ENCODE results near the gene SNCB. TPM values are rescaled to one million over a fixed set of nuclear protein-coding genes. Genes with fewer than 3 reads are reported as not detected.

SNCB gene
- total and polyA plus RNA-seq, 7 experiments from 2014 or later, result not detected

- DNase-seq, result no peak
- Mint-ChIP-seq H3K4me1 (peaks cover 11 to 19% (median 16%) of the 10 kb centered on the region in 7 donors), H3K27ac (peak overlapping the region in 1 of 9 donors; percentile 62), H3K27me3 (peaks cover 0 to 3% (median 0%) of the 10 kb centered on the region in 5 donors), H3K4me3 (peak overlapping the region in 1 of 10 donors; percentile 53), H3K36me3 (peaks cover 0 to under 1% (median 0%) of the 10 kb centered on the region in 5 donors), H3K9me3 (no peaks in the 10 kb centered on the region)
- Histone ChIP-seq H3K4me1 (ENCODE audit: control insufficient read depth in 2 of 2, insufficient read depth in 2 of 2, low read length in 2 of 2) (peaks cover 12 to 14% of the 10 kb centered on the region in 2 donors), H3K4me3 (ENCODE audit: low read length) (no peak overlapping the region), H3K27me3 (ENCODE audit: control insufficient read depth in 2 of 2, insufficient read depth in 2 of 2, low read length in 2 of 2) (no peaks in the 10 kb centered on the region), H3K9me3 (ENCODE audit: control insufficient read depth in 2 of 3, low read length in 3 of 3) (no peaks in the 10 kb centered on the region), H3K27ac (ENCODE audit: low read depth, low read length) (no peak overlapping the region), H3K36me3 (ENCODE audit: control insufficient read depth in 2 of 3, insufficient read depth in 3 of 3, low read length in 3 of 3) (no peaks in the 10 kb centered on the region)
- intact Hi-C loops (cut with micrococcal nuclease), result loop anchor here (10.0 kb wide), 3 partner anchors 671 to 1119 kb away; partner anchors contain the start of genes MXD3 (in 1 of the 2) and TMED9 (in 1 of the 2)
- ATAC-seq, result no peak
- ChIA-PET POLR2A (no interaction called here), CTCF (interaction anchor here (0.6 to 0.9 kb wide), 2 partner anchors 17 kb away, joined by 3 to 4 read pairs; no protein-coding TSS in a partner anchor)
These were observed 13.3 kb upstream of the SNCB start for GRCh38 chr5:176643491-176644219.

- Histone ChIP-seq H3K27ac (ENCODE audit: low read depth, low read length) (no peak overlapping the region), H3K27me3 (ENCODE audit: control insufficient read depth in 2 of 2, insufficient read depth in 2 of 2, low read length in 2 of 2) (no peaks in the 10 kb centered on the region), H3K9me3 (ENCODE audit: control insufficient read depth in 2 of 3, low read length in 3 of 3) (no peaks in the 10 kb centered on the region), H3K4me3 (ENCODE audit: low read length) (no peak overlapping the region), H3K4me1 (ENCODE audit: control insufficient read depth in 2 of 2, insufficient read depth in 2 of 2, low read length in 2 of 2) (peaks cover 5 to 7% of the 10 kb centered on the region in 2 donors), H3K36me3 (ENCODE audit: control insufficient read depth in 2 of 3, insufficient read depth in 3 of 3, low read length in 3 of 3) (no peaks in the 10 kb centered on the region)
- Mint-ChIP-seq H3K36me3 (no peaks in the 10 kb centered on the region), H3K4me3 (no peak overlapping the region), H3K9me3 (peaks cover 0 to under 1% (median 0%) of the 10 kb centered on the region in 11 donors), H3K4me1 (peaks cover 7 to 13% (median 11%) of the 10 kb centered on the region in 7 donors), H3K27ac (no peak overlapping the region), H3K27me3 (peaks cover 0 to 8% (median 0%) of the 10 kb centered on the region in 5 donors)
- intact Hi-C loops (cut with micrococcal nuclease), result loop anchor here (10.0 kb wide), 3 partner anchors 672 to 1118 kb away; partner anchors contain the start of genes MXD3 (in 1 of the 2) and TMED9 (in 1 of the 2)
- ATAC-seq (no peak), DNase-seq (no peak)
- ChIA-PET POLR2A (no interaction called here), CTCF (no interaction called here)
These were observed 12.5 kb upstream of the SNCB start for GRCh38 chr5:176642675-176643490.

- Mint-ChIP-seq H3K27ac (no peak overlapping the region), H3K9me3 (peaks cover 0 to 2% (median 0%) of the 10 kb centered on the region in 11 donors), H3K27me3 (peaks cover 0 to 29% (median 0%) of the 10 kb centered on the region in 5 donors), H3K4me3 (no peak overlapping the region), H3K36me3 (no peaks in the 10 kb centered on the region), H3K4me1 (no peaks in the 10 kb centered on the region)
- H3K9me3 ChIP-seq (ENCODE audit: control insufficient read depth in 2 of 3, low read length in 3 of 3), result no peaks in the 10 kb centered on the region
- H3K27ac ChIP-seq (ENCODE audit: low read depth, low read length), result no peak overlapping the region
- no peaks in the 10 kb centered on the region for H3K27me3 ChIP-seq (ENCODE audit: control insufficient read depth in 2 of 2, insufficient read depth in 2 of 2, low read length in 2 of 2)
- DNase-seq (no peak), ATAC-seq (no peak)
- intact Hi-C loops (cut with micrococcal nuclease), result loop anchor here (10.0 kb wide), 3 partner anchors 674 to 1116 kb away; partner anchors contain the start of genes MXD3 (in 1 of the 2) and TMED9 (in 1 of the 2)
- POLR2A ChIA-PET, result no interaction called here
- H3K4me1 ChIP-seq (ENCODE audit: control insufficient read depth in 2 of 2, insufficient read depth in 2 of 2, low read length in 2 of 2), result no peaks in the 10 kb centered on the region
- no peaks in the 10 kb centered on the region for H3K36me3 ChIP-seq (ENCODE audit: control insufficient read depth in 2 of 3, insufficient read depth in 3 of 3, low read length in 3 of 3)
- CTCF ChIA-PET, result no interaction called here
- H3K4me3 ChIP-seq (ENCODE audit: low read length), result no peak overlapping the region
These were observed 10.3 kb upstream of the SNCB start for GRCh38 chr5:176640616-176641015.

- H3K4me1 Mint-ChIP-seq, result no peaks in the 10 kb centered on the region
- no peak overlapping the region for H3K27ac Mint-ChIP-seq
- Histone ChIP-seq H3K27me3 (ENCODE audit: control insufficient read depth in 2 of 2, insufficient read depth in 2 of 2, low read length in 2 of 2) (no peaks in the 10 kb centered on the region), H3K4me3 (ENCODE audit: low read length) (no peak overlapping the region), H3K4me1 (ENCODE audit: control insufficient read depth in 2 of 2, insufficient read depth in 2 of 2, low read length in 2 of 2) (no peaks in the 10 kb centered on the region), H3K9me3 (ENCODE audit: control insufficient read depth in 2 of 3, low read length in 3 of 3) (no peaks in the 10 kb centered on the region), H3K27ac (ENCODE audit: low read depth, low read length) (no peak overlapping the region), H3K36me3 (ENCODE audit: control insufficient read depth in 2 of 3, insufficient read depth in 3 of 3, low read length in 3 of 3) (no peaks in the 10 kb centered on the region)
- ATAC-seq (no peak), DNase-seq (no peak)
- H3K27me3 Mint-ChIP-seq, result peaks cover 5 to 36% (median 6%) of the 10 kb centered on the region in 5 donors
- ChIA-PET POLR2A (interaction anchor here (0.6 to 0.9 kb wide), 2 partner anchors 12 to 387 kb away, joined by 3 to 4 read pairs; no protein-coding TSS in a partner anchor), CTCF (no interaction called here)
- H3K36me3 Mint-ChIP-seq, result peaks cover 0 to 3% (median 0%) of the 10 kb centered on the region in 5 donors
- H3K4me3 Mint-ChIP-seq, result no peak overlapping the region
- intact Hi-C loops (cut with micrococcal nuclease), result loop anchor here (10.0 kb wide), 3 partner anchors 675 to 1115 kb away; partner anchors contain the start of genes MXD3 (in 1 of the 2) and TMED9 (in 1 of the 2)
- peaks cover 0 to 2% (median 0%) of the 10 kb centered on the region in 11 donors for H3K9me3 Mint-ChIP-seq
These were observed 9.6 kb upstream of the SNCB start for GRCh38 chr5:176639981-176640380.

GRCh38 chr5:176639208-176639607 lies 8.9 kb upstream of the SNCB start:
- no peak overlapping the region for H3K27ac ChIP-seq (ENCODE audit: low read depth, low read length)
- no peak for ATAC-seq
- H3K9me3 ChIP-seq (ENCODE audit: control insufficient read depth in 2 of 3, low read length in 3 of 3), result no peaks in the 10 kb centered on the region
- ChIA-PET CTCF (no interaction called here), POLR2A (interaction anchor here (0.6 to 0.9 kb wide), 2 partner anchors 12 to 387 kb away, joined by 3 to 4 read pairs; no protein-coding TSS in a partner anchor)
- no peaks in the 10 kb centered on the region for H3K36me3 ChIP-seq (ENCODE audit: control insufficient read depth in 2 of 3, insufficient read depth in 3 of 3, low read length in 3 of 3)
- no peak for DNase-seq
- H3K4me1 ChIP-seq (ENCODE audit: control insufficient read depth in 2 of 2, insufficient read depth in 2 of 2, low read length in 2 of 2), result no peaks in the 10 kb centered on the region
- no peak overlapping the region for H3K27ac Mint-ChIP-seq
- H3K9me3 Mint-ChIP-seq, result peaks cover 0 to 4% (median 0%) of the 10 kb centered on the region in 11 donors
- H3K36me3 Mint-ChIP-seq, result peaks cover 0 to 5% (median 0%) of the 10 kb centered on the region in 5 donors
- H3K27me3 ChIP-seq (ENCODE audit: control insufficient read depth in 2 of 2, insufficient read depth in 2 of 2, low read length in 2 of 2), result no peaks in the 10 kb centered on the region
- peaks cover 0 to 1% (median 0%) of the 10 kb centered on the region in 7 donors for H3K4me1 Mint-ChIP-seq
- no peak overlapping the region for H3K4me3 Mint-ChIP-seq
- no peak overlapping the region for H3K4me3 ChIP-seq (ENCODE audit: low read length)
- peaks cover 10 to 41% (median 11%) of the 10 kb centered on the region in 5 donors for H3K27me3 Mint-ChIP-seq
- intact Hi-C loops (cut with micrococcal nuclease), result no loop called here

GRCh38 chr5:176638437-176638836 lies 8.1 kb upstream of the SNCB start:
- POLR2A ChIA-PET, result no interaction called here
- Histone ChIP-seq H3K4me1 (ENCODE audit: control insufficient read depth in 2 of 2, insufficient read depth in 2 of 2, low read length in 2 of 2) (no peaks in the 10 kb centered on the region), H3K27ac (ENCODE audit: low read depth, low read length) (no peak overlapping the region), H3K4me3 (ENCODE audit: low read length) (no peak overlapping the region), H3K9me3 (ENCODE audit: control insufficient read depth in 2 of 3, low read length in 3 of 3) (no peaks in the 10 kb centered on the region), H3K27me3 (ENCODE audit: control insufficient read depth in 2 of 2, insufficient read depth in 2 of 2, low read length in 2 of 2) (no peaks in the 10 kb centered on the region), H3K36me3 (ENCODE audit: control insufficient read depth in 2 of 3, insufficient read depth in 3 of 3, low read length in 3 of 3) (no peaks in the 10 kb centered on the region)
- no peak overlapping the region for H3K4me3 Mint-ChIP-seq
- no peak for ATAC-seq
- H3K36me3 Mint-ChIP-seq, result peaks cover 0 to 5% (median 0%) of the 10 kb centered on the region in 5 donors
- CTCF ChIA-PET, result interaction anchor here (0.6 kb wide), 1 partner anchor 1440 kb away, joined by 3 read pairs; no protein-coding TSS in a partner anchor
- DNase-seq, result no peak
- intact Hi-C loops (cut with micrococcal nuclease), result no loop called here
- peaks cover 17 to 48% (median 19%) of the 10 kb centered on the region in 5 donors for H3K27me3 Mint-ChIP-seq
- no peak overlapping the region for H3K27ac Mint-ChIP-seq
- H3K4me1 Mint-ChIP-seq, result peaks cover 0 to 8% (median 0%) of the 10 kb centered on the region in 7 donors
- peaks cover 0 to 5% (median 0%) of the 10 kb centered on the region in 11 donors for H3K9me3 Mint-ChIP-seq

Measured in naive thymus-derived CD4-positive, alpha-beta T cell (primary cell).